HG03025 (cell line): Measurements from ENCODE around the gene SLC5A11.

Source experiments
- ATAC-seq: cut with Tn5 transposase; IDR thresholded peaks from one replicate; pipeline ENCODE4 v1.9.1; 2021; ENCODE audit warnings: mild to moderate bottlenecking, moderate library complexity; ENCODE audit not compliant: unreplicated experiment, low FRiP score

SLC5A11 gene

GRCh38 chr16:24957887-24958286 lies 112.1 kb downstream of the SLC5A11 start:
- ATAC-seq: no peak
